WTC11 (cell line): ENCODE measurements around the gene EXOSC3.

Experiments
- CREB1 ChIP-seq: sonication (generic); formaldehyde crosslinking; IDR thresholded peaks from 2 replicates; pipeline ENCODE4 v1.8.0; 2023; ENCODE audit warnings: mild to moderate bottlenecking, missing genetic modification reagents
- ELF4 ChIP-seq: sonication (generic); formaldehyde crosslinking; IDR thresholded peaks from 2 replicates; pipeline ENCODE4 v1.8.1; 2022; ENCODE audit warnings: low read depth, mild to moderate bottlenecking, moderate library complexity, missing genetic modification reagents
- ETV6 ChIP-seq: sonication (generic); formaldehyde crosslinking; IDR thresholded peaks from 2 replicates; pipeline ENCODE4 v1.8.1; 2022; ENCODE audit warnings: mild to moderate bottlenecking, missing genetic modification reagents
- FOXP1 ChIP-seq: sonication (generic); formaldehyde crosslinking; IDR thresholded peaks from 2 replicates; pipeline ENCODE4 v1.8.0; 2022; ENCODE audit warnings: missing genetic modification reagents, mild to moderate bottlenecking, moderate library complexity, borderline replicate concordance
- SP1 ChIP-seq: sonication (generic); formaldehyde crosslinking; conservative IDR thresholded peaks from 2 replicates; pipeline ENCODE4 v1.8.1; 2022; ENCODE audit warnings: missing genetic modification reagents
- TP53 ChIP-seq: sonication (generic); formaldehyde crosslinking; IDR thresholded peaks from 2 replicates; pipeline ENCODE4 v1.8.1; 2023; ENCODE audit warnings: mild to moderate bottlenecking, missing genetic modification reagents
- ZNF219 ChIP-seq: sonication (generic); formaldehyde crosslinking; IDR thresholded peaks from 2 replicates; pipeline ENCODE4 v1.8.0; 2023; ENCODE audit warnings: missing genetic modification reagents, mild to moderate bottlenecking, borderline replicate concordance
- ZNF232 ChIP-seq: sonication (generic); formaldehyde crosslinking; IDR thresholded peaks from 2 replicates; pipeline ENCODE4 v1.8.0; 2022; ENCODE audit warnings: mild to moderate bottlenecking, missing genetic modification reagents
- ZNF263 ChIP-seq: sonication (generic); formaldehyde crosslinking; IDR thresholded peaks from 2 replicates; pipeline ENCODE4 v1.8.1; 2022; ENCODE audit warnings: low read depth, mild to moderate bottlenecking, moderate library complexity, missing genetic modification reagents
- TF ChIP-seq, protein P1 (sequence below): fragments of 200-600 bp; IDR thresholded peaks from 2 replicates; pipeline ENCODE4 v1.8.0; 2022; ENCODE audit warnings: antibody characterized with exemption
- TF ChIP-seq, protein P2 (sequence below): sonication (generic); formaldehyde crosslinking; IDR thresholded peaks from 2 replicates; pipeline ENCODE4 v1.8.1; 2022; ENCODE audit warnings: missing genetic modification reagents, borderline replicate concordance
- TF ChIP-seq, protein P3 (sequence below): sonication (generic); formaldehyde crosslinking; conservative IDR thresholded peaks from 2 replicates; pipeline ENCODE4 v1.8.1; 2022; ENCODE audit warnings: mild to moderate bottlenecking, missing genetic modification reagents
- TF ChIP-seq, protein P4 (sequence below): sonication (generic); formaldehyde crosslinking; IDR thresholded peaks from 2 replicates; pipeline ENCODE4 v1.8.0; 2022; ENCODE audit warnings: mild to moderate bottlenecking, missing genetic modification reagents
- TF ChIP-seq, protein P5 (sequence below): sonication (generic); formaldehyde crosslinking; IDR thresholded peaks from 2 replicates; pipeline ENCODE4 v1.8.1; 2023; ENCODE audit warnings: mild to moderate bottlenecking, missing genetic modification reagents

DNA sequence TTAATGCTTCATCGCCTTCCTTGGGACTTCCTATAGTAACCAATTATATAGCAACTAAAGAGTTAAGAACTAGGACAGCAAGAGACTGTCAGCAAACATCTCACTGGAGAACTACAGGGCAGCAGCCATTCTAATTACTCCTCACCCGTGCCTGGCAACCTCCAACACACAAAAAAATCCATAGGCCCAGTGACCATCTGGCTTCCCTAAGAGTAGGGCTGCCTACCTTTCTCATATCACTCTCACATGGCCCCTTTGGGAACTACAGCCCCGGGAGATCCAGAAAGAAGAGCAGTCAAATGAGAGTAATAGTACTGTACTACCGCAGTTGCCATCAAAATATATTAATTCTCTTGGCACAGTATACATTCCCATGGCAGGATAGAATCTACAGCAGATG, 21.4 kb upstream of the EXOSC3 start:
- TF ChIP-seq ZNF232 (no peak), ZNF219 (CRISPR knock-in tag) (no peak), FOXP1 (CRISPR knock-in tag) (no peak), ETV6 (no peak), CREB1 (CRISPR knock-in tag) (no peak), ELF4 (CRISPR knock-in tag) (no peak), ZNF263 (CRISPR knock-in tag) (no peak), SP1 (no peak), TP53 (CRISPR knock-in tag) (no peak)
- TF ChIP-seq, protein P1, sequence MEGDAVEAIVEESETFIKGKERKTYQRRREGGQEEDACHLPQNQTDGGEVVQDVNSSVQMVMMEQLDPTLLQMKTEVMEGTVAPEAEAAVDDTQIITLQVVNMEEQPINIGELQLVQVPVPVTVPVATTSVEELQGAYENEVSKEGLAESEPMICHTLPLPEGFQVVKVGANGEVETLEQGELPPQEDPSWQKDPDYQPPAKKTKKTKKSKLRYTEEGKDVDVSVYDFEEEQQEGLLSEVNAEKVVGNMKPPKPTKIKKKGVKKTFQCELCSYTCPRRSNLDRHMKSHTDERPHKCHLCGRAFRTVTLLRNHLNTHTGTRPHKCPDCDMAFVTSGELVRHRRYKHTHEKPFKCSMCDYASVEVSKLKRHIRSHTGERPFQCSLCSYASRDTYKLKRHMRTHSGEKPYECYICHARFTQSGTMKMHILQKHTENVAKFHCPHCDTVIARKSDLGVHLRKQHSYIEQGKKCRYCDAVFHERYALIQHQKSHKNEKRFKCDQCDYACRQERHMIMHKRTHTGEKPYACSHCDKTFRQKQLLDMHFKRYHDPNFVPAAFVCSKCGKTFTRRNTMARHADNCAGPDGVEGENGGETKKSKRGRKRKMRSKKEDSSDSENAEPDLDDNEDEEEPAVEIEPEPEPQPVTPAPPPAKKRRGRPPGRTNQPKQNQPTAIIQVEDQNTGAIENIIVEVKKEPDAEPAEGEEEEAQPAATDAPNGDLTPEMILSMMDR, result no peak
- TF ChIP-seq, protein P2, sequence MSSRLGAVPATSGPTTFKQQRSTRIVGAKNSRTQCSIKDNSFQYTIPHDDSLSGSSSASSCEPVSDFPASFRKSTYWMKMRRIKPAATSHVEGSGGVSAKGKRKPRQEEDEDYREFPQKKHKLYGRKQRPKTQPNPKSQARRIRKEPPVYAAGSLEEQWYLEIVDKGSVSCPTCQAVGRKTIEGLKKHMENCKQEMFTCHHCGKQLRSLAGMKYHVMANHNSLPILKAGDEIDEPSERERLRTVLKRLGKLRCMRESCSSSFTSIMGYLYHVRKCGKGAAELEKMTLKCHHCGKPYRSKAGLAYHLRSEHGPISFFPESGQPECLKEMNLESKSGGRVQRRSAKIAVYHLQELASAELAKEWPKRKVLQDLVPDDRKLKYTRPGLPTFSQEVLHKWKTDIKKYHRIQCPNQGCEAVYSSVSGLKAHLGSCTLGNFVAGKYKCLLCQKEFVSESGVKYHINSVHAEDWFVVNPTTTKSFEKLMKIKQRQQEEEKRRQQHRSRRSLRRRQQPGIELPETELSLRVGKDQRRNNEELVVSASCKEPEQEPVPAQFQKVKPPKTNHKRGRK, result no peak
- TF ChIP-seq, protein P3, sequence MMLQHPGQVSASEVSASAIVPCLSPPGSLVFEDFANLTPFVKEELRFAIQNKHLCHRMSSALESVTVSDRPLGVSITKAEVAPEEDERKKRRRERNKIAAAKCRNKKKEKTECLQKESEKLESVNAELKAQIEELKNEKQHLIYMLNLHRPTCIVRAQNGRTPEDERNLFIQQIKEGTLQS, result no peak
- TF ChIP-seq, protein P4, sequence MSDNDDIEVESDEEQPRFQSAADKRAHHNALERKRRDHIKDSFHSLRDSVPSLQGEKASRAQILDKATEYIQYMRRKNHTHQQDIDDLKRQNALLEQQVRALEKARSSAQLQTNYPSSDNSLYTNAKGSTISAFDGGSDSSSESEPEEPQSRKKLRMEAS, result no peak
- TF ChIP-seq, protein P5, sequence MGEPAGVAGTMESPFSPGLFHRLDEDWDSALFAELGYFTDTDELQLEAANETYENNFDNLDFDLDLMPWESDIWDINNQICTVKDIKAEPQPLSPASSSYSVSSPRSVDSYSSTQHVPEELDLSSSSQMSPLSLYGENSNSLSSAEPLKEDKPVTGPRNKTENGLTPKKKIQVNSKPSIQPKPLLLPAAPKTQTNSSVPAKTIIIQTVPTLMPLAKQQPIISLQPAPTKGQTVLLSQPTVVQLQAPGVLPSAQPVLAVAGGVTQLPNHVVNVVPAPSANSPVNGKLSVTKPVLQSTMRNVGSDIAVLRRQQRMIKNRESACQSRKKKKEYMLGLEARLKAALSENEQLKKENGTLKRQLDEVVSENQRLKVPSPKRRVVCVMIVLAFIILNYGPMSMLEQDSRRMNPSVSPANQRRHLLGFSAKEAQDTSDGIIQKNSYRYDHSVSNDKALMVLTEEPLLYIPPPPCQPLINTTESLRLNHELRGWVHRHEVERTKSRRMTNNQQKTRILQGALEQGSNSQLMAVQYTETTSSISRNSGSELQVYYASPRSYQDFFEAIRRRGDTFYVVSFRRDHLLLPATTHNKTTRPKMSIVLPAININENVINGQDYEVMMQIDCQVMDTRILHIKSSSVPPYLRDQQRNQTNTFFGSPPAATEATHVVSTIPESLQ (CRISPR knock-in tag), result no peak
